GM23248 (cell line): ENCODE results near the gene MTHFD1L.

Source experiments
- EZH2 ChIP-seq: fragments of 200-600 bp; sonication (generic); IDR thresholded peaks from 2 replicates; pipeline ENCODE4 v1.6.1; 2018; ENCODE audit warnings: antibody characterized with exemption, mild to moderate bottlenecking; ENCODE audit not compliant: insufficient read depth, poor library complexity, severe bottlenecking
- EZH2phosphoT487 ChIP-seq: fragments of 200-600 bp; sonication (generic); IDR thresholded peaks from 2 replicates; pipeline ENCODE4 v1.6.1; 2018; ENCODE audit warnings: antibody characterized with exemption, moderate library complexity, mild to moderate bottlenecking, low read depth; ENCODE audit not compliant: insufficient read depth

DNA sequence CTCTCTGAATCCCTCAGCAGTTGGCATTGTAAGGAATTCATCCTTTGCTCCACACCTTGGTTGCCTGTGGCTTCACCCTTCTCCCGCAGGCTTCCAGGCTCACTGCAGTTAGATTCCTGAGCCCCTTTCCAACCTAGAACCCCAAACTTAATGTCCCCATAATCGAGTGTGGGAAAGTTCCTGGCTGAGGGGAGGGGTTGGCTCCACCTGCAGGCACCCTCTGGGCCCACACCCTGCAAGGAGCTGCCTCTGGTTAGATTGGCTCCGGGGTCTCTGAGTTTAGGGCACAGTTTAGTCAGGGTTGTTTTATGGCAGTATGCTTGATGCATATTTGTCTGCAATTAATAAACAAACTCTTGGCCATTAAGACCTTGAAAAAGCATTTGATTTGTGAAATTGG lies 63.4 kb downstream of the MTHFD1L start:
- TF ChIP-seq EZH2phosphoT487 (no peak), EZH2 (no peak)
